Kidney tubule cell (primary cell): ENCODE results near the gene COQ8B.
"Not testable (repeated sequence)": the region's sequence is repeated elsewhere in the genome, so short reads cannot be mapped to it uniquely, and the experiment has no call there.

Experiments
- DNase-seq: peaks from one replicate; pipeline ENCODE4 v3.0.0-alpha.2; 2018; ENCODE audit warnings: low spot score

COQ8B gene

DNA sequence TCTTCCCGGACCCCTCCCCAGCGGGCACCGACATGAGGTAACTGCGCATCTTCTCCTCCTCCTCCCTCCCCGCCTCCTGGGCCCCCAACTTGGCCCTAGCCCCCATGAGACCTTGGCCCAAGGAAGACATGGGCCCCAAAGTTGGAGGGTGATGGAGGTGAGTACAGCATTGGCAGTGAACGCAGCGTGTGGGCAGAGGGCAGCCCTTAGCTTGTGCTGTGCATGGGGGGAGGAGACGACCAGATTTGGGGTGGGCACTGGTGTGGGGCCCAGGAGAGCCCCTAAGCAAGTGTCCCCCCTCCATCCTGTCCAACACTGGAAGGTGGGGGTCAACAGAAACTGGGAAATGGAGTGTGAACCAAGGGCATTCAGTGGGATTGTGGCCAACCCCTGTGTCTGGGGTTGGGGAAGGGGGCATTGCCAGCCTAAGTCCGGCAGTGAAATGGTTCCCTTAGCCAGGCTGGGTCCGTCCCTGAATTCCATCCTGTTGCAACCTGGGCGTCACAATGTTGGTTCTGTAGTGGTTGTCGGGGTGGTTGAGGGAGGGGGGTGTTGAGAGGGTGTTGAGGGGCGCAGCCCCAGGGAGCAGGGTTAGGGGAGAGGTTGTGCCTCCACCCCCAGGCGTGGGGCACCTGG, 49.8 kb downstream of the COQ8B start:
- DNase-seq = no peak

DNA sequence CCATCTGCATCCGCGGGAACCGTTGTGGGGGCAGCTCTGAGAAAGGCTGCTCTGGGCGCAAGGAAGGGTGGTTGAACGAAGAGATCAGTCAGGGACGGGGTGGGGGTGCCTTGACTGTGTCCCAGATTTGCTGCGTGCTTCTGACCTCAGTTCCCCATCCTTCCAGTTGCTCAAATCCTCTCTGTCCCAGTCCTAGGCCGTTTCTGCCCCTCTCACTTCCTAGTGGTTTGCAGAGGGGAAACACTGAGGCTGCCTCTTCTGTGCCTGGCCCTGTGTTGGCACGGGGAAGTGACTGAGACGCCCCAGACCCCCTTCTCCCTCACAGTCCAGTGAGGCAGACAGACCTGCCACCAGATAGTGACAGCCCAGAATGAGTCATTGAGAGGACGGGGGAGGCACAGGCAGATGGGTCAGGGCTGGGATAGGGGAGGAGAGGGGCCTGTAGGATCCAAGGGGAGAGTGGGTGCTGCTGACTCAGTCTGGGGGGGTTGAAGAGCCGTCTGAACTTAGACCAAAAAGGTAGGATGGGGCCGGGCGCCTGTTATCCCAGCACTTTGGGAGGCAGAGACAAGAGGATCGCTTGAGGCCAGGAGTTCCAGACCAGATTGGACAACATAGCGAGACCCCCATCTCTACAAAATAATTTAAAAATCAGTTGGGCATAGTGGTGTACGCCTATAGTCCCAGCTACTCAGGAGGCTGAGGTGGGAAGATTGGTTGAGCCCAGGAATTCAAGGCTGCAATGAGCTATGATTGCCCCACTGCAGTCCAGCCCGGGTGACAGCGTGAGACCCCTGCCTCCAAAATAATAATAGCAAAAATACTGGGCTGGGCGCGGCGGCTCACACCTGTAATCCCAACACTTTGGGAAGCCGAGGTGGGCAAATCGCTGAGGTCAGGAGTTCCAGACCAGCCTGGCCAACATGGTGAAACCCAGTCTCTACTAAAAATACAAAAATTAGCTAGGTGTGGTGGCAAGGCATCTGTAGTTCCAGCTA, 52.7 kb downstream of the COQ8B start:
- peak; percentile 31 for DNase-seq

DNA sequence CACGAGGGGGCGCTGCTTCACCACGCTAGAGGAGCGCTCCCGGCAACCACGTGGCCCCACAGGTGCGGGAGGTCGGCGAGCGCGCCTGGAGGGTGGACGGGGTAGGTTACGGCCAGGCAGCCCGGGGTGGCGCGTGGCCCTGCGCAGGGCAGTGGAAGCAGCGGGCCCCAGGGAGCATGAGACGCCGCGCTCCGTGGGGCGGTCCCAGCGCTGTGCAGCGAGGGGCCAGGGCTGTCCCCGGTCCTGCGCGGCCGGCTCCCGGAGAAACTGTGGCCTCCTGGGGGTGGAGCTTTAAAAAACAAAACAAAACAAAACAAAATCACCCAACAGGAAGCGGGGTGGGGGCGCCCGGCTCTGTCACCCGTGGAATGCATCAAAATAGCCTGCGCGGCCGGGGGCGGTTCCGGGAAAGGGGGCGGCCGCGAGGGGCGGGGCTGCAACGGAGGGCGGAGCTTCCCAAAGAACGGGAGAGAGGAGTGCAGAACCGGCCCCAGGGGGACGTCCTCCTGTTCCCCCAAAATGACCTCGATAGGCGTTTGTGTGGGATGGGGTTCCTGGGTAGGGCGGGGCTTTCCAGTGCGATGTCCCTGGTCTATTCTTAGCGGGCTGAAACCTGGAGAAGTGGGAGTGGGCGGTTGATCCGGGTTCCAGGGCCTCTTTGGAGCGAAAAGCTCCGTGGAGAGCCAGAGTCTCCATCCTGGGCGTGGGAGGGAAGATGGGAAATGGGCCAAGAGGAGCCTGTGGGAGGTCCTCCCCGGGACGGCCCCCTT, 53.6 kb downstream of the COQ8B start:
- peak; percentile 88 for DNase-seq

DNA sequence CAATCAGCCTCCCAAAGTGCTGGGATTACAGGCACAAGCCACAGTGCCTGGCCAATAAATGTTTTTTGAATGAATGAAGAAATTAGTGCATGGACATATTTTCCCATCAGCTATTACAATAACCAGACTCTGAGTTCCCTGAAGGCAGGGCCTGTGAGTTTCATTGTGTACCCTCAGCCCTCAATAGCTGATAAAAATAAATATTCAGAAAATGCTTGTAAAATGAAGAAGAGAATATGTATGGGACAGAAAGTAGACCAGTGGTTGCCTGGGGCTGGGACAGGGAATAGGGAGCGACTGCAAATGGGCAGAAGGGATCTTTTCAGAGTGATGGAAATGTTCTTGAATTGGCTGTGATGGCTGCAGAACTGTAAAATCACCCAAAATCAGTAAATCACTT, 55.1 kb downstream of the COQ8B start:
- no peak for DNase-seq

DNA sequence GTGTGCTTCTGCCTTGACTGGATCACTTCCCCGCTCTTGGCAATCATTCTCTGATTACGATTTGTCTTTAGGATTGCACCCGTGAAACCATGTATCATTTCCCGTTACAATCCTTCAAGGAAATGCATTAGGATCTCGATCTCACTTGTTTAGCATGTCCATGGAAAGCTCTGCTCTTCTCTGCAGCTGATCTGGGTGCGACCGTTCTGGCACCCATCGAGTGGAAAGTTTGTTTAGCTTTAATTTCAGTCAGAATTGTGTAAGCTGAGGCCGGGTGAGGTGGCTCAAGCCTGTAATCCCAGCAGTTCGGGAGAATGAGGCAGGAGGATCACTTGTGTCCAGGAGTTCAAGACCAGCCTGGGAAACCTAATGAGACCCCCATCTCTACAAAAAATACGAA, 57.1 kb downstream of the COQ8B start:
- DNase-seq = no peak

DNA sequence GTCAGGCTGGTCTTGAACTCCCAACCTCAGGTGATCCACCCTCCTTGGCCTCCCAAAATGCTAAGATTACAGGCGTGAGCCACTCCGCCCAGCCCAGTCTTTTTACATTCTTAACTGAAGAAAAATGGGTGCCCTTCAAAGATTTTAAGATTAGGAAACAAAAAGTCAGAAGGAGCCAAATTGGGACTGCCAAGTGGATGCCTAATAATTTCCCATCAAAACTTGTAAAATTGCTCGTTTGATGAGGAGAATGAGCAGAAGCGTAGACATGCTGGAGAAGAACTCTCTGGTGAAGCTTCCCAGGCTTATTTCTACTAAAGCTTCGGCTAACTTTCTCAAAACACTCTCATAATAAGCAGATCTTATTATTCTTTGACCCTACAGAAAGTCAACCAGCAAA, 57.6 kb downstream of the COQ8B start:
- DNase-seq = no peak

DNA sequence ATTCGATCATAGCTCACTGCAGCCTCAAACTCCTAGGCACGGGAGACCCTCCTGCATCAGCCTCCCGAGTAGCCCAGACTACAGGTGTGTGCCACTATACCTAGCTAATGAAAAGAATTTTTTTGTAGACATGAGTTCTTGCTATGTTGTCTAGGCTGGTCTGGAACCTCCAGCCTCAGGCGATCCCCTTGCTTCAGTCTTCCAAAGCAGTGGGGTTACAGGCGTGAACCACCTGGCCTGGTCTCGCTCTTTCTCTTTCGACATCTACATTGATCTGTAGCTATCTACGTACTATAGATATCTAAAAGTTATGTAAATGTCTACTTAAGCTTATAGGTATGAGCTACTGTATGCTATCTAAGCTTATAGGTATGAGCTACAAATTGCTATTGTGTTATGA, 58.7 kb downstream of the COQ8B start:
- DNase-seq = no peak

DNA sequence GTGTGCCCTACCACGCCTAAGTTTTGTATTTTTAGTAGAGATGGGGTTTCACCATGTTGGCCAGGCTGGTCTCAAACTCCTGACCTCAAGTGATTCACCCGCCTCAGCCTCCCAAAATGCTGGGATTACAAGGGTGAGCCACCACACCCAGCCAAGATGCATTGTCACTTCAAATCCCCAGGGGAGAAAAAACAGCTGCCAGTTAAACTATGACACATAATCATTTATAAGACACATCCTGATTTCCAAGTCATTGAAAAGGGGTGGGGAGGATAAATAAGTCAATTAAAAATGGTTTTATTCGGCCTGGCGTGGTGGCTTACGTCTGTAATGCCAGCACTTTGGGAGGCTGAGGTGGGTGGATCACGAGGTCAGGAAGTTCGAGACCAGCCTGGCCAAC, 61.0 kb downstream of the COQ8B start:
- DNase-seq = not testable (repeated sequence)

DNA sequence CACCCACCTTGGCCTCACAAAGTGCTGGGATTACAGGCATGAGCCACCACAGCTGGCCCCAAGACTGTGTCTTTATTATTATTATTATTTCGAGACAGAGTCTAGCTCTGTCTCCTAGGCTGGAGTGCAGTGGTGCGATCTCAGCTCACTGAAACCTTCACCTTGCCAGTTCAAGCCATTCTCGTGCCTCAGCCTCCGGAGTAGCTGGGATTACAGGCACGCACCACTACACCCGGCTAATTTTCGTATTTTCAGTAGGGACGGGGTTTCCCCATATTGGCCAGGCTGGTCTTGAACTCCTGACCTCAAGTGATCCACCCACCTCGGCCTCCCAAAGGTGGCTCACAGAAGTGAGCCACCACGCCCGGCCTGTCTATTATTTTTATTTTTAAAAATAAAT, 64.4 kb downstream of the COQ8B start:
- not testable (repeated sequence) for DNase-seq

- DNase-seq = no peak
These were observed 65.9 kb downstream of the COQ8B start for GRCh38 chr19:40650749-40651305.

- not testable (repeated sequence) for DNase-seq
These were observed 66.6 kb downstream of the COQ8B start for GRCh38 chr19:40649903-40650675.

GRCh38 chr19:40646743-40647254, 69.9 kb downstream of the COQ8B start:
- peak; percentile 81 for DNase-seq

DNA sequence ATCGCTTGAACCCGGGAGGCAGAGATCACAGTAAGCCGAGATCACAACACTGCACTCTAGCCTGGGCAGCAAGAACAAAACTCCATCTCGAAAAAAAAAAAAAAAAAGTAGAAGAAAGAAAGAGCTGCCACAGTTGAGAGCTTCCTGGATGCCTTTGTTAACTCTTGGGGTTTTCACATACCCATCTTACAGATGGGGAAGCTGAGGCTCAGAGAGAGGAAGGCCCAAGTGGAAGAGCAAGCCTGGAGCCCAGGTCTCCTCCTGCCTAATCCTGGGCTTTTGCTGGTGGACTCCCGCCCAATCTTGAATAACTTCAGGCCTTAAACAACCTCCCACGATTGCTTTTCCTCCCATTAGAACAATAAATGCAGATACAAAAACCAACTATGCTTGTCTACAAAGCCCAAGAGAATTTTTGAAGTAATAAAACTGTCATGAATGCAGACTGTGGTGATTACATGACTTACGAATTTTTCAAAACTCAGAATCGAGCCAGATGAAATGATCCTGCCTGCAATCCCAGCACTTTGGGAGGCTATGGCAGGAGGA, 73.9 kb downstream of the COQ8B start:
- no peak for DNase-seq

- no peak for DNase-seq
These were observed 74.5 kb downstream of the COQ8B start for GRCh38 chr19:40642051-40642706.
